Neural progenitor cell (in vitro differentiated cells): ENCODE results near the gene TLE5. TPM values are rescaled to one million over a fixed set of nuclear protein-coding genes. Genes with fewer than 3 reads are reported as not detected.

ENCODE experiments used
- DNase-seq: peaks from one replicate; pipeline ENCODE4 v3.0.0-alpha.2; 2016; ENCODE audit warnings: low spot score
- H2AFZ ChIP-seq: fragments of 200-600 bp; sonication (generic); replicated peaks from 2 replicates; pipeline ENCODE4 v1.6.1; 2016; ENCODE audit warnings: antibody characterized with exemption
- H3F3A ChIP-seq: fragments of 200-600 bp; sonication (generic); 2 replicates; pipeline ENCODE4 v1.6.1; 2016; ENCODE audit warnings: antibody characterized with exemption, low read depth
- H3K27ac ChIP-seq: fragments of 200-600 bp; sonication (generic); 2 replicates; pipeline ENCODE4 v1.5.1; 2016; ENCODE audit warnings: mild to moderate bottlenecking
- H3K27me3 ChIP-seq: fragments of 200-600 bp; sonication (generic); 2 replicates; pipeline ENCODE4 v1.6.1; 2016; ENCODE audit warnings: mild to moderate bottlenecking, moderate library complexity
- H3K36me3 ChIP-seq: fragments of 200-600 bp; sonication (generic); 2 replicates; pipeline ENCODE4 v1.5.1; 2016
- H3K4me1 ChIP-seq: fragments of 200-600 bp; sonication (generic); 2 replicates; pipeline ENCODE4 v1.6.1; 2016; ENCODE audit warnings: mixed run types
- H3K4me2 ChIP-seq: fragments of 200-600 bp; sonication (generic); 2 replicates; pipeline ENCODE4 v1.6.1; 2016
- H3K4me3 ChIP-seq: fragments of 200-600 bp; sonication (generic); 2 replicates; pipeline ENCODE4 v1.5.1; 2016
- H3K79me2 ChIP-seq: fragments of 200-600 bp; sonication (generic); 2 replicates; pipeline ENCODE4 v1.6.1; 2016; ENCODE audit warnings: low read depth
- H3K9ac ChIP-seq: fragments of 200-600 bp; sonication (generic); 2 replicates; pipeline ENCODE4 v1.6.1; 2016
- H3K9me3 ChIP-seq: fragments of 200-600 bp; sonication (generic); 2 replicates; pipeline ENCODE4 v1.5.1; 2016; ENCODE audit warnings: low read depth
- H4K20me1 ChIP-seq: fragments of 200-600 bp; sonication (generic); 2 replicates; pipeline ENCODE4 v1.6.1; 2016; ENCODE audit warnings: low read depth
- H3K27ac Mint-ChIP-seq: 3 replicates; pipeline ENCODE4 v1.8.0; 2021; ENCODE audit warnings: mixed read lengths
- H3K27me3 Mint-ChIP-seq: 2 replicates; pipeline ENCODE4 v1.8.0; 2022; ENCODE audit warnings: low read depth, mild to moderate bottlenecking, inconsistent platforms, moderate library complexity, mixed read lengths; ENCODE audit not compliant: insufficient read depth
- H3K36me3 Mint-ChIP-seq: 3 replicates; pipeline ENCODE4 v1.8.0; 2021; ENCODE audit warnings: mixed read lengths
- H3K4me1 Mint-ChIP-seq: 3 replicates; pipeline ENCODE4 v1.8.0; 2021; ENCODE audit warnings: mixed read lengths
- H3K4me3 Mint-ChIP-seq: 3 replicates; pipeline ENCODE4 v1.8.0; 2021; ENCODE audit warnings: mild to moderate bottlenecking, moderate library complexity, mixed read lengths
- H3K9me3 Mint-ChIP-seq: 3 replicates; pipeline ENCODE4 v1.8.0; 2020; ENCODE audit warnings: mixed read lengths
- EZH2 ChIP-seq: fragments of 200-600 bp; sonication (generic); IDR thresholded peaks from 2 replicates; pipeline ENCODE4 v1.6.1; 2017; ENCODE audit warnings: antibody characterized with exemption, mild to moderate bottlenecking, moderate library complexity
- EZH2phosphoT487 ChIP-seq: fragments of 200-600 bp; sonication (generic); IDR thresholded peaks from 2 replicates; pipeline ENCODE4 v1.6.1; 2017; ENCODE audit warnings: antibody characterized with exemption
- total RNA-seq: library from RNA; depleted of rRNA; stranded (reverse); fragments of >200 nt; gene quantifications from 2 replicates; pipeline ENCODE4 v1.2.3, GENCODE V29; 2015; ENCODE audit warnings: low replicate concordance
- TF ChIP-seq, protein P1 (sequence below): fragments of 200-600 bp; sonication (generic); IDR thresholded peaks from 2 replicates; pipeline ENCODE4 v1.5.1; 2017; ENCODE audit warnings: antibody characterized with exemption, mild to moderate bottlenecking

The TLE5 gene
- total RNA-seq, 1 donor from 2014 or later, result 54.6 TPM

DNA sequence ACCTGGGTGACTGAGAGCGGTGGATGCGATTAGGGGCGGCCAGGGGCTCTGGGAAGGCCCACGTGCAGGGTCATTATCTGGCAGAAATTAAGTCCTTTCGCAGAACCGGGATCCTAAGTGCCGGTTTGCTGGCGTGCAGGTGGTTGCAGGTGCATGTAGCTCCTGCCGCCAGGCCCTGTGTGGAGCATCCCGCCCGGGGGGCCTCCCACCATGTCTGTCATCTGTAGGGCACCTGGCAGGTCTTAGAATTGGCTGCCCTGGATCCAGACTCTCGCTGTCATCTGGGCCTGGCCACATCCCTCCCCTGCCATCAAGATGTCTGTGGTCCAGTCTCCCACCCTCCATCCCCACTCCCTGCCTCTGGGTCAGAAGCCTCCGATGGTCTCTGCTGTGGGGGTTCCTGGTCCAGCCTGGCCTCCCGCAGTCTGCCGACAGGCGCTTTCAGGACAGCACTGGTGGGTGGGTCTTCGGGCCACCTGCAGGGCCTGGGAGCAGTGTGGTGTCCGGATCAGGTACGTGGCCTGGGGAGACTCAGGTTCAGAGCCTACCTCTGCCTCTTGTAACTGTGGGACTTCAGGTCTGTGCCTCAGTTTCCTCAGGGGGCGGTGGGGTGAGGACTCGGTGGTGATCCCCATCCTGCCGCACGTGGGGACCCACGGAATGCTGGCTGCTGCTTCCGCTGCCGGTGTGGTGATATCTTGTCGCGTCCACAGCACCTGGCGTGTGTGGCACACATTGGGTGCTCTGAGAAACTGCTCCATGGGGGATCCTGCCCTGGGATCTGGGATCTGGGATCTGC lies 37.3 kb upstream of the TLE5 start:
- H3K36me3 Mint-ChIP-seq, result no peaks in the 10 kb centered on the region
- Histone ChIP-seq H3K4me1 (peaks cover 16% of the 10 kb centered on the region), H3K79me2 (peaks cover 96% of the 10 kb centered on the region), H4K20me1 (peaks cover 100% of the 10 kb centered on the region), H3K27ac (no peak overlapping the region), H2AFZ (no peak overlapping the region), H3K4me3 (no peak overlapping the region), H3K27me3 (no peaks in the 10 kb centered on the region), H3F3A (peaks cover 11% of the 10 kb centered on the region), H3K36me3 (no peaks in the 10 kb centered on the region), H3K4me2 (no peak overlapping the region), H3K9me3 (no peaks in the 10 kb centered on the region), H3K9ac (no peak overlapping the region)
- TF ChIP-seq, protein P1, sequence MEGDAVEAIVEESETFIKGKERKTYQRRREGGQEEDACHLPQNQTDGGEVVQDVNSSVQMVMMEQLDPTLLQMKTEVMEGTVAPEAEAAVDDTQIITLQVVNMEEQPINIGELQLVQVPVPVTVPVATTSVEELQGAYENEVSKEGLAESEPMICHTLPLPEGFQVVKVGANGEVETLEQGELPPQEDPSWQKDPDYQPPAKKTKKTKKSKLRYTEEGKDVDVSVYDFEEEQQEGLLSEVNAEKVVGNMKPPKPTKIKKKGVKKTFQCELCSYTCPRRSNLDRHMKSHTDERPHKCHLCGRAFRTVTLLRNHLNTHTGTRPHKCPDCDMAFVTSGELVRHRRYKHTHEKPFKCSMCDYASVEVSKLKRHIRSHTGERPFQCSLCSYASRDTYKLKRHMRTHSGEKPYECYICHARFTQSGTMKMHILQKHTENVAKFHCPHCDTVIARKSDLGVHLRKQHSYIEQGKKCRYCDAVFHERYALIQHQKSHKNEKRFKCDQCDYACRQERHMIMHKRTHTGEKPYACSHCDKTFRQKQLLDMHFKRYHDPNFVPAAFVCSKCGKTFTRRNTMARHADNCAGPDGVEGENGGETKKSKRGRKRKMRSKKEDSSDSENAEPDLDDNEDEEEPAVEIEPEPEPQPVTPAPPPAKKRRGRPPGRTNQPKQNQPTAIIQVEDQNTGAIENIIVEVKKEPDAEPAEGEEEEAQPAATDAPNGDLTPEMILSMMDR, result no peak
- TF ChIP-seq EZH2 (no peak), EZH2phosphoT487 (no peak)
- H3K27me3 Mint-ChIP-seq, result peaks cover 2% of the 10 kb centered on the region
- H3K9me3 Mint-ChIP-seq, result no peaks in the 10 kb centered on the region
- H3K4me1 Mint-ChIP-seq, result peaks cover 29% of the 10 kb centered on the region
- no peak for DNase-seq
- H3K4me3 Mint-ChIP-seq, result no peak overlapping the region
- no peak overlapping the region for H3K27ac Mint-ChIP-seq

DNA sequence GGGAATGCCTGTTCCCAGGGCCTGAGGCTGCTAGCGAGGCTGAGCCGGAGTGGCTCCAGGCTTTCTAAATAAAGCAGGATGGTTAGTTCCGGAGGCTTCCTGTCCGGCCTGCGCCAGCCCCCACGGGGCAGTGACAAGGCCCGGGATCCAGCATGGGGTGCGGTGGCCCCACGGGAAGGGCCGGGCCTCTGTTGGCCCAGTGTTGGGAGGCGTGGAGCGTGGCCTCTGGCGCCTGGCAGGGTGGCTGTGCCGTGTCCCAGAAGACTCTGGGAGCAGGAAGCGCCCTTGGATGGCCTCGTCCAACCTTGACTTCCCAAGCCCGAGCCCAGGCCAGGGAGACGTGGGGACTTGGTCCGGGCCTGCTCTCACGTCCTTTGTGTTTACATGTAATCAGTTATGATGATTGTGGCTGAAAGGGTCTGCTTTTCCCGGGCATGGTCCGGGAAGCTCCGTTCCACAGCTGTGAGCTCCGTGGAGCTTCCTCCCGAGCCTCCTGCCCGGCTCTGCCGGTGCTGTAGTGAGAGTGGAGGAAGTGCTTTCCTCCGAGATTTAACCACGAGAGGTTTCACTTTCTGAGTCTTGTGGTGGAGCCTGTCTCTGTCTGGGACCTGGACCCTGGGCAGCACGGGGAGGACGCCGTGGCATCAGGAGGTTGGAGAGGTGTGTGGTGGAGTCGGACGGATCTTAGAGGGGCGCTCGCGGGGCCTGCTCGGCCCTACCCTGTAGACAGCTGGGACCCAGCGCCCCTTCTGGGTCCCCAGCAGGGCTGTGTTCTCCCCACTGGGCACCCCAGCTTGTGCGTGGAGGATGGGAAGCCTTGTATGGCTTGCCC lies 36.4 kb upstream of the TLE5 start:
- Mint-ChIP-seq H3K4me3 (no peak overlapping the region), H3K36me3 (no peaks in the 10 kb centered on the region), H3K9me3 (no peaks in the 10 kb centered on the region), H3K27ac (peak overlapping the region; percentile 69), H3K27me3 (peaks cover 2% of the 10 kb centered on the region), H3K4me1 (peaks cover 25% of the 10 kb centered on the region)
- no peaks in the 10 kb centered on the region for H3K36me3 ChIP-seq
- no peak overlapping the region for H3K4me2 ChIP-seq
- H4K20me1 ChIP-seq, result peaks cover 93% of the 10 kb centered on the region
- no peak for TF ChIP-seq EZH2
- TF ChIP-seq EZH2phosphoT487, result no peak
- no peak overlapping the region for H2AFZ ChIP-seq
- H3K4me1 ChIP-seq, result peaks cover 16% of the 10 kb centered on the region
- no peak for DNase-seq
- no peak overlapping the region for H3K4me3 ChIP-seq
- peak overlapping the region; percentile 32 for H3K9ac ChIP-seq
- no peaks in the 10 kb centered on the region for H3K9me3 ChIP-seq
- no peak overlapping the region for H3K27ac ChIP-seq
- H3F3A ChIP-seq, result peaks cover 9% of the 10 kb centered on the region
- no peaks in the 10 kb centered on the region for H3K27me3 ChIP-seq
- H3K79me2 ChIP-seq, result peaks cover 90% of the 10 kb centered on the region

DNA sequence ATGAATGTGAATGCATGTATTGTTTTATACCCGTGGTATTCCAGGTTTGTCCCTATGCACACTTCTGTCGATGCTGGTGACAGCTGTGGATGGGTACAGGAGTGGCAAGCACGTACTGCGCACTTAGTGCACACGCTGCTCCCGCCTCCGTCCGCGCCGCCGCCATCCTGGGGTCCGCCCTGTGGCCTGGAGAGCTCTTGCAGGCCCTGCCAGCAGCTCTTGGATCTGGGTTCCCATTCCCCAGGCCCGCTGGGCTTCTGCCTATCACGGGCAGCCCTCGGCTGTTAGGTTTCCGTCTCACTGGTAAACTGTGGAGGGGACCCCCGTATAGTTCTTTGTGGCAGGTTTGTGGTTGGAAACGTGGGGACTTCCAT lies 35.8 kb upstream of the TLE5 start:
- Mint-ChIP-seq H3K36me3 (no peaks in the 10 kb centered on the region), H3K4me1 (peaks cover 25% of the 10 kb centered on the region), H3K27ac (no peak overlapping the region), H3K4me3 (no peak overlapping the region), H3K27me3 (peaks cover 2% of the 10 kb centered on the region), H3K9me3 (no peaks in the 10 kb centered on the region)
- Histone ChIP-seq H2AFZ (no peak overlapping the region), H3K79me2 (peaks cover 86% of the 10 kb centered on the region), H3K36me3 (no peaks in the 10 kb centered on the region), H3K4me1 (peaks cover 16% of the 10 kb centered on the region), H3K4me3 (no peak overlapping the region), H3K27me3 (no peaks in the 10 kb centered on the region), H3K27ac (no peak overlapping the region), H3K9ac (no peak overlapping the region), H4K20me1 (peaks cover 87% of the 10 kb centered on the region), H3K9me3 (no peaks in the 10 kb centered on the region), H3K4me2 (no peak overlapping the region), H3F3A (peaks cover 5% of the 10 kb centered on the region)
- TF ChIP-seq EZH2 (no peak), EZH2phosphoT487 (no peak)
- TF ChIP-seq, protein P1, result no peak
- DNase-seq, result no peak
